ENCODE data around the gene DEFB132.

GRCh38 chr20:310645-311044 lies 53.1 kb downstream of the DEFB132 start:
- TF ChIP-seq CTCF (IDR thresholded peaks at IDR 0.05; ENCODE audit: low read depth, low read length, poor library complexity, severe bottlenecking) (no peak), EZH2phosphoT487 (IDR thresholded peaks at IDR 0.05; ENCODE audit: borderline replicate concordance, low read length) (no peak)

Data from DOHH2 (cell line).